ENCODE measurements around the gene ACAD10.

Gene ACAD10

GRCh38 chr12:111788178-111788654, 102.4 kb downstream of the ACAD10 start:
- Histone ChIP-seq H3K4me1 (ENCODE audit: control insufficient read depth, low read length) (no peaks in the 10 kb centered on the region), H3K27me3 (ENCODE audit: control insufficient read depth, low read length) (no peaks in the 10 kb centered on the region), H4K20me1 (ENCODE audit: control insufficient read depth, insufficient read depth, low read depth, low read length) (no peaks in the 10 kb centered on the region), H3K4me2 (ENCODE audit: low read length) (no peak overlapping the region), H3F3A (ENCODE audit: control insufficient read depth, insufficient read depth) (no peaks in the 10 kb centered on the region), H3K9me2 (replicated peaks; ENCODE audit: control insufficient read depth, low read length) (no peaks in the 10 kb centered on the region), H3K79me2 (ENCODE audit: control insufficient read depth, low read length) (no peaks in the 10 kb centered on the region), H3K9me3 (ENCODE audit: control insufficient read depth, insufficient read depth, low read length) (no peaks in the 10 kb centered on the region), H3K27ac (ENCODE audit: low read depth, low read length) (no peak overlapping the region), H3K4me3 (ENCODE audit: low read length) (no peak overlapping the region), H3K36me3 (ENCODE audit: control insufficient read depth, low read length) (peaks cover 10% of the 10 kb centered on the region; the same call in 1 of the 2 replicates)
- TF ChIP-seq EZH2phosphoT487 (IDR thresholded peaks at IDR 0.05; ENCODE audit: borderline replicate concordance, low read length): no peak
- peak; percentile 50 for TF ChIP-seq CTCF (IDR thresholded peaks at IDR 0.05; ENCODE audit: low read depth, low read length, poor library complexity, severe bottlenecking)

GRCh38 chr12:111789779-111790178, 103.9 kb downstream of the ACAD10 start:
- H3K9me2 ChIP-seq (replicated peaks; ENCODE audit: control insufficient read depth, low read length): no peaks in the 10 kb centered on the region
- H4K20me1 ChIP-seq (ENCODE audit: control insufficient read depth, insufficient read depth, low read depth, low read length): no peaks in the 10 kb centered on the region
- no peaks in the 10 kb centered on the region for H3K79me2 ChIP-seq (ENCODE audit: control insufficient read depth, low read length)
- no peak overlapping the region for H3K4me2 ChIP-seq (ENCODE audit: low read length)
- no peak overlapping the region for H3K27ac ChIP-seq (ENCODE audit: low read depth, low read length)
- H3K4me3 ChIP-seq (ENCODE audit: low read length): no peak overlapping the region
- no peaks in the 10 kb centered on the region for H3K4me1 ChIP-seq (ENCODE audit: control insufficient read depth, low read length)
- H3F3A ChIP-seq (ENCODE audit: control insufficient read depth, insufficient read depth): no peaks in the 10 kb centered on the region
- H3K27me3 ChIP-seq (ENCODE audit: control insufficient read depth, low read length): no peaks in the 10 kb centered on the region
- H3K36me3 ChIP-seq (ENCODE audit: control insufficient read depth, low read length): peaks cover 10% of the 10 kb centered on the region; the same call in 1 of the 2 replicates
- H3K9me3 ChIP-seq (ENCODE audit: control insufficient read depth, insufficient read depth, low read length): no peaks in the 10 kb centered on the region
- TF ChIP-seq CTCF (IDR thresholded peaks at IDR 0.05; ENCODE audit: low read depth, low read length, poor library complexity, severe bottlenecking) (no peak), EZH2phosphoT487 (IDR thresholded peaks at IDR 0.05; ENCODE audit: borderline replicate concordance, low read length) (no peak)

GRCh38 chr12:111791507-111791906, 105.7 kb downstream of the ACAD10 start:
- Histone ChIP-seq H3K4me2 (ENCODE audit: low read length) (no peak overlapping the region), H3K27ac (ENCODE audit: low read depth, low read length) (no peak overlapping the region), H3K27me3 (ENCODE audit: control insufficient read depth, low read length) (no peaks in the 10 kb centered on the region), H3K4me1 (ENCODE audit: control insufficient read depth, low read length) (peaks cover 5% of the 10 kb centered on the region), H3K9me2 (replicated peaks; ENCODE audit: control insufficient read depth, low read length) (no peaks in the 10 kb centered on the region), H3K4me3 (ENCODE audit: low read length) (no peak overlapping the region), H3K79me2 (ENCODE audit: control insufficient read depth, low read length) (no peaks in the 10 kb centered on the region), H3K36me3 (ENCODE audit: control insufficient read depth, low read length) (peaks cover 2% of the 10 kb centered on the region; the same call in 1 of the 2 replicates), H3F3A (ENCODE audit: control insufficient read depth, insufficient read depth) (no peaks in the 10 kb centered on the region), H3K9me3 (ENCODE audit: control insufficient read depth, insufficient read depth, low read length) (no peaks in the 10 kb centered on the region), H4K20me1 (ENCODE audit: control insufficient read depth, insufficient read depth, low read depth, low read length) (no peaks in the 10 kb centered on the region)
- no peak for TF ChIP-seq CTCF (IDR thresholded peaks at IDR 0.05; ENCODE audit: low read depth, low read length, poor library complexity, severe bottlenecking)
- TF ChIP-seq EZH2phosphoT487 (IDR thresholded peaks at IDR 0.05; ENCODE audit: borderline replicate concordance, low read length): no peak

Measured in DOHH2 (cell line).